Measurements from ENCODE around the gene SEPTIN10. TPM values are rescaled to one million over a fixed set of nuclear protein-coding genes. Genes with fewer than 3 reads are reported as not detected.
A peak's percentile ranks its signal among the peaks of the same experiment; 100 is the strongest.

The SEPTIN10 gene
- total RNA-seq, 1 donor from 2014 or later = 160 TPM

DNA sequence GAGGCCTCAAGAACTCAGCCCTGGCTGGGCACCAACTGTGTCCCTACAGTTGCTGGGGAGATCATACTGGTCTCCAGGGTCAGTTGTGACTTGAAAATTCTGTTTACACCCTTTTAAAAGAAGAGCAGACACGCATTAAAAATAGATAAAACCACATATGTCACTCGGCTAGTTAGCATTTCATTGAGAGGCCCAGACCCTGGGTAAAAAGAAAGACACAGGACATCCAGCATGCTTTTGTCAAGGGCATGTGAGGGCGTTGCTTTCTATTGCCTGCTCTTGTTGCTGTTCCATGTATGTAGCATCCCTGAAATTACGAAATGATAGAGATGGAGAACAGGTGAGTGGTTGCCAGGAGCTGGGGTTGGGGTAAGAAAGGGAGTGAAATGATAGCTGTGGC is 94.3 kb downstream of the SEPTIN10 start:
- Histone ChIP-seq H3K9ac (no peak overlapping the region), H3K27ac (no peak overlapping the region), H3K4me1 (peaks cover 7% of the 10 kb centered on the region), H3K4me2 (no peak overlapping the region), H3K36me3 (no peaks in the 10 kb centered on the region), H3K4me3 (no peak overlapping the region), H3F3A (ENCODE audit: low read depth) (no peaks in the 10 kb centered on the region), H3K27me3 (no peaks in the 10 kb centered on the region), H4K20me1 (ENCODE audit: low read depth) (no peaks in the 10 kb centered on the region), H3K9me3 (ENCODE audit: low read depth) (no peaks in the 10 kb centered on the region), H2AFZ (replicated peaks) (no peak overlapping the region), H3K79me2 (ENCODE audit: low read depth) (no peaks in the 10 kb centered on the region)
- no peak for TF ChIP-seq EZH2phosphoT487 (IDR thresholded peaks at IDR 0.05)
- TF ChIP-seq, protein P1, sequence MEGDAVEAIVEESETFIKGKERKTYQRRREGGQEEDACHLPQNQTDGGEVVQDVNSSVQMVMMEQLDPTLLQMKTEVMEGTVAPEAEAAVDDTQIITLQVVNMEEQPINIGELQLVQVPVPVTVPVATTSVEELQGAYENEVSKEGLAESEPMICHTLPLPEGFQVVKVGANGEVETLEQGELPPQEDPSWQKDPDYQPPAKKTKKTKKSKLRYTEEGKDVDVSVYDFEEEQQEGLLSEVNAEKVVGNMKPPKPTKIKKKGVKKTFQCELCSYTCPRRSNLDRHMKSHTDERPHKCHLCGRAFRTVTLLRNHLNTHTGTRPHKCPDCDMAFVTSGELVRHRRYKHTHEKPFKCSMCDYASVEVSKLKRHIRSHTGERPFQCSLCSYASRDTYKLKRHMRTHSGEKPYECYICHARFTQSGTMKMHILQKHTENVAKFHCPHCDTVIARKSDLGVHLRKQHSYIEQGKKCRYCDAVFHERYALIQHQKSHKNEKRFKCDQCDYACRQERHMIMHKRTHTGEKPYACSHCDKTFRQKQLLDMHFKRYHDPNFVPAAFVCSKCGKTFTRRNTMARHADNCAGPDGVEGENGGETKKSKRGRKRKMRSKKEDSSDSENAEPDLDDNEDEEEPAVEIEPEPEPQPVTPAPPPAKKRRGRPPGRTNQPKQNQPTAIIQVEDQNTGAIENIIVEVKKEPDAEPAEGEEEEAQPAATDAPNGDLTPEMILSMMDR (IDR thresholded peaks at IDR 0.05) = no peak
- TF ChIP-seq EZH2 (IDR thresholded peaks at IDR 0.05) = no peak
- no peak for DNase-seq (ENCODE audit: low spot score)
- Mint-ChIP-seq H3K4me1 (peaks cover 30% of the 10 kb centered on the region), H3K9me3 (peaks cover 2% of the 10 kb centered on the region), H3K27ac (peak overlapping the region; percentile 26), H3K36me3 (no peaks in the 10 kb centered on the region), H3K4me3 (no peak overlapping the region), H3K27me3 (ENCODE audit: insufficient read depth, low read depth) (peaks cover 4% of the 10 kb centered on the region)

DNA sequence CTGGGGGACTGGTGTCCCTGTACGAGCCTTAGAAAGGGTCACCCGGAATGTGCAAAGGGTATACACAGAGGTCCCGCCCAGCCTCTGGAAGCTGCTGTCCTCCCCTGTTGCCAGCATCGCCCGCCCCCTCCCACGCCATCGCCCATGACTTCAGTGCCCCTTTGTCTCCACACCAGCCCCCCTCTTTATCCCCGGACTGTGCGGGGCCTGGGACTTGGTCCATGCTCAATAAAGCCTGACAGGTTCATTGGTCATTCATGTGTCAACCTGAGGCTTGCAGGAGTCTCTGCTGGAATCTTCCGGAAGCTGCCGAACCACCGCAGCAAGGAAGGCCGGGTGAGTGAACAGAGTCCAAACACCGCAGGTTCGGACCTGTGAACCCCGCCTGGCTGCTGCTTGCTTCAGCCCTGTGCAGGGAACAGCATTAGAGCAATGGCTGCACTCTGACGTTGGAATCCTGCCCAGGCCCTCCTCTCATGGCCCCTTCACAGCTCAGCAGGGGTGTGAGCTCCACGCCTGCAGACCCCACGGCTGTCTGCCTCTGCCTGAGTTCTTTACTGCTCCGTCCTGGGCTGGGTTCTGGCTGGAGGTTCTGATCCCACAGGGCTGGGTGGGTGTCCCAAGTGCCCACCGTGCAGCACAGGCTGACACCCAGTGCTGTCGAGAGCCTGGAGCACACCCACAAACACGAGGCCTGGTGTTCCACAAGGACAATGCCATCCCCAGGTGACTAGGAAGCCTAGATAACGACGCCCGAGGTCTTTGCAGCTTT is 96.5 kb downstream of the SEPTIN10 start:
- TF ChIP-seq, protein P1 (IDR thresholded peaks at IDR 0.05) = no peak
- no peak for TF ChIP-seq EZH2phosphoT487 (IDR thresholded peaks at IDR 0.05)
- TF ChIP-seq EZH2 (IDR thresholded peaks at IDR 0.05) = no peak
- Histone ChIP-seq H3K79me2 (ENCODE audit: low read depth) (no peaks in the 10 kb centered on the region), H3K4me3 (no peak overlapping the region), H3K9me3 (ENCODE audit: low read depth) (no peaks in the 10 kb centered on the region), H3F3A (ENCODE audit: low read depth) (no peaks in the 10 kb centered on the region), H3K27ac (no peak overlapping the region), H4K20me1 (ENCODE audit: low read depth) (no peaks in the 10 kb centered on the region), H3K4me1 (peaks cover 7% of the 10 kb centered on the region), H3K4me2 (no peak overlapping the region), H2AFZ (replicated peaks) (peak overlapping the region; percentile 70), H3K36me3 (no peaks in the 10 kb centered on the region), H3K27me3 (no peaks in the 10 kb centered on the region), H3K9ac (no peak overlapping the region)
- H3K9me3 Mint-ChIP-seq = peaks cover 2% of the 10 kb centered on the region
- H3K4me3 Mint-ChIP-seq = no peak overlapping the region
- DNase-seq (ENCODE audit: low spot score) = no peak
- H3K36me3 Mint-ChIP-seq = no peaks in the 10 kb centered on the region
- H3K4me1 Mint-ChIP-seq = peaks cover 32% of the 10 kb centered on the region
- no peak overlapping the region for H3K27ac Mint-ChIP-seq
- peaks cover 7% of the 10 kb centered on the region for H3K27me3 Mint-ChIP-seq (ENCODE audit: insufficient read depth, low read depth)

DNA sequence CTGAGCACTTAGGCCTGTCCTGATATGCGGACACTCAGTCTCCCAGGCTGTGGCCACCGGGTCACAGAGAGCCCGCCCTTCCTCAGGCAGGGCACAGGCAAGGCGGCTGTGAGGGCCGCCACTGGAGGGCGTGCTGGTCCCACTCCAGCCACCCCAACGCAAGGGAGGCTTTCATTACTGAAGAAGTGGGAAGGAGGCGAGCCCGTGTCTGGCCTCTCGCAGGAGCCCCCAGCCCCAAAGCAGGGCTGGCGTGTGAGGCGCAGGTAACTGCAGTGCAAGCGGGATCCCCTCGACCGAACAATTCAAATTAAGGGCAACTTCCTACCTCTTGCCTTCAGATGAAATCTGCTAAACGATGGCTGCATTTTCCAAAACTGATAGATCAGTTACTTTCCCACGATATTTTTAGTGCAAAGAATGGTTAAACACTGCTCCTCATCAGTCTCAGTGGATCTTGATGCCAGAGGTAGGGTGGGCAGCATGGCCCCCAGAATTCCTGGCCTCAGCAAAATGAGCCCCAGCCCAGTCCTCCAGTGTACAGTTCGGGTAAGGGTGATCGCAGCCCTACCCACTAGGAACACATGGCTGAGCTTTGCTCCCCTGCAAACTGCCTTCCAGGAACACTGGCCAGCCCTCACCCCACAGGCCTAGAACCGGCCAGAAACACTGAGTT is 97.2 kb downstream of the SEPTIN10 start:
- no peaks in the 10 kb centered on the region for H3K9me3 ChIP-seq (ENCODE audit: low read depth)
- H3K27ac ChIP-seq = no peak overlapping the region
- peaks cover 2% of the 10 kb centered on the region for H3K9me3 Mint-ChIP-seq
- H3K4me2 ChIP-seq = no peak overlapping the region
- no peak overlapping the region for H3K9ac ChIP-seq
- H3K36me3 Mint-ChIP-seq = no peaks in the 10 kb centered on the region
- no peaks in the 10 kb centered on the region for H4K20me1 ChIP-seq (ENCODE audit: low read depth)
- peaks cover 31% of the 10 kb centered on the region for H3K4me1 Mint-ChIP-seq
- H3K4me3 ChIP-seq = no peak overlapping the region
- TF ChIP-seq, protein P1 (IDR thresholded peaks at IDR 0.05) = peak; percentile 92
- no peak for TF ChIP-seq EZH2phosphoT487 (IDR thresholded peaks at IDR 0.05)
- H3K27ac Mint-ChIP-seq = no peak overlapping the region
- H3K27me3 ChIP-seq = no peaks in the 10 kb centered on the region
- no peaks in the 10 kb centered on the region for H3K79me2 ChIP-seq (ENCODE audit: low read depth)
- peak overlapping the region; percentile 70 for H2AFZ ChIP-seq (replicated peaks)
- H3K4me3 Mint-ChIP-seq = no peak overlapping the region
- H3K36me3 ChIP-seq = no peaks in the 10 kb centered on the region
- no peaks in the 10 kb centered on the region for H3K4me1 ChIP-seq
- H3K27me3 Mint-ChIP-seq (ENCODE audit: insufficient read depth, low read depth) = peaks cover 6% of the 10 kb centered on the region
- DNase-seq (ENCODE audit: low spot score) = peak; percentile 86
- no peaks in the 10 kb centered on the region for H3F3A ChIP-seq (ENCODE audit: low read depth)

Data from neural progenitor cell (in vitro differentiated cells).